ENCODE measurements around the gene PARP11.

PARP11 gene

GRCh38 chr12:3837049-3837448, 36.1 kb downstream of the PARP11 start:
- CTCF ChIA-PET, result no interaction called here
- POLR2A ChIA-PET, result interaction anchor here (1.2 kb wide), 1 partner anchor 436 kb away, joined by 4 read pairs; the partner anchor contains the start of gene CCND2
- TF ChIP-seq SUZ12 (IDR thresholded peaks at IDR 0.05) (no peak), FOXK2 (IDR thresholded peaks at IDR 0.05) (no peak), ELF4 (IDR thresholded peaks at IDR 0.05) (no peak), ARNT (IDR thresholded peaks at IDR 0.05) (no peak), FOXA1 (IDR thresholded peaks at IDR 0.05) (no peak), LEF1 (IDR thresholded peaks at IDR 0.05; ENCODE audit: borderline replicate concordance) (no peak), PKNOX1 (IDR thresholded peaks at IDR 0.05) (no peak), FOXM1 (IDR thresholded peaks at IDR 0.05; ENCODE audit: borderline replicate concordance) (no peak), BHLHE40 (IDR thresholded peaks at IDR 0.05; ENCODE audit: borderline replicate concordance) (no peak)
- DNase-seq (ENCODE audit: extremely low spot score), result no peak

- no peak for DNase-seq (ENCODE audit: extremely low spot score)
- ChIA-PET CTCF (no interaction called here), POLR2A (interaction anchor here (1.2 kb wide), 1 partner anchor 436 kb away, joined by 4 read pairs; the partner anchor contains the start of gene CCND2)
- no peak for TF ChIP-seq PKNOX1 (IDR thresholded peaks at IDR 0.05)
- no peak for TF ChIP-seq FOXK2 (IDR thresholded peaks at IDR 0.05)
- no peak for TF ChIP-seq ZNF384 (IDR thresholded peaks at IDR 0.05)
- TF ChIP-seq CTBP1 (IDR thresholded peaks at IDR 0.05; ENCODE audit: borderline replicate concordance), result no peak
- no peak for TF ChIP-seq SP1 (IDR thresholded peaks at IDR 0.05)
- TF ChIP-seq TARDBP (IDR thresholded peaks at IDR 0.05), result no peak
- no peak for TF ChIP-seq HDGF (IDR thresholded peaks at IDR 0.05; ENCODE audit: borderline replicate concordance)
- TF ChIP-seq LEF1 (IDR thresholded peaks at IDR 0.05; ENCODE audit: borderline replicate concordance), result no peak
Measured at GRCh38 chr12:3836641-3837040, 36.6 kb downstream of the PARP11 start.

DNA sequence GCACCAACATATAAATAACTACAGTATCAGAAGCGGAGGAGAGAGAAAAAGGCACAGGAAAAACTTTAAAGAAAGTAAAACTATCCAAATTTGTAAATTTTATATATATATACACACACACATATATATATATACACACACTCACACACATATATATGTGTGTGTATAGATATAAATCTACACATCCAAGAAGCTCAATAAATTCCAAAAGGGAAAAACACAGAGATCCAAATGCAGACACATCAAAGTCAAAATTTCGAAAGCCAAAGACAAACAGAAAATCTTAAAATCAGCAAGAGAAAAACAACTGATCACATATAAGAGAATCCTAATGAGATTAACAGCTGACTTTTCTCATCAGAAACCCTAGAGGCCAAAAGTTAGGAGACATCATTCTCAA, 37.3 kb downstream of the PARP11 start:
- POLR2A ChIA-PET, result no interaction called here
- CTCF ChIA-PET, result no interaction called here

GRCh38 chr12:3834774-3835173, 38.4 kb downstream of the PARP11 start:
- ChIA-PET POLR2A (no interaction called here), CTCF (interaction anchor here (0.6 to 0.9 kb wide), 2 partner anchors 57 to 501 kb away, joined by 3 to 7 read pairs; no protein-coding TSS in a partner anchor)
- DNase-seq (ENCODE audit: extremely low spot score), result no peak
- TF ChIP-seq CTBP1 (IDR thresholded peaks at IDR 0.05; ENCODE audit: borderline replicate concordance) (no peak), L3MBTL2 (conservative IDR thresholded peaks at IDR 0.05) (no peak), TARDBP (IDR thresholded peaks at IDR 0.05) (no peak)

More for the DNA sequence above, 37.3 kb downstream of the PARP11 start:
- TF ChIP-seq FOXK2 (IDR thresholded peaks at IDR 0.05) (no peak), LEF1 (IDR thresholded peaks at IDR 0.05; ENCODE audit: borderline replicate concordance) (no peak), FOXM1 (IDR thresholded peaks at IDR 0.05; ENCODE audit: borderline replicate concordance) (no peak), CTBP1 (IDR thresholded peaks at IDR 0.05; ENCODE audit: borderline replicate concordance) (no peak), SP1 (IDR thresholded peaks at IDR 0.05) (no peak), SUZ12 (IDR thresholded peaks at IDR 0.05) (no peak), NFRKB (IDR thresholded peaks at IDR 0.05) (no peak), L3MBTL2 (conservative IDR thresholded peaks at IDR 0.05) (no peak), ELF4 (IDR thresholded peaks at IDR 0.05) (no peak), FOXA1 (IDR thresholded peaks at IDR 0.05) (no peak), TARDBP (IDR thresholded peaks at IDR 0.05) (no peak), ARNT (IDR thresholded peaks at IDR 0.05) (no peak)
- no peak for DNase-seq (ENCODE audit: extremely low spot score)

GRCh38 chr12:3833670-3834310, 39.4 kb downstream of the PARP11 start:
- DNase-seq (ENCODE audit: extremely low spot score), result no peak
- ChIA-PET CTCF (no interaction called here), POLR2A (interaction anchor here (0.8 to 1.2 kb wide), 2 partner anchors 11 to 815 kb away, joined by 3 read pairs; partner anchors contain the start of genes AKAP3 and NDUFA9)
- TF ChIP-seq FOXK2 (IDR thresholded peaks at IDR 0.05), result no peak
- no peak for TF ChIP-seq SP1 (IDR thresholded peaks at IDR 0.05)
- TF ChIP-seq L3MBTL2 (conservative IDR thresholded peaks at IDR 0.05), result no peak
- TF ChIP-seq ARNT (IDR thresholded peaks at IDR 0.05), result no peak
- no peak for TF ChIP-seq FOXM1 (IDR thresholded peaks at IDR 0.05; ENCODE audit: borderline replicate concordance)
- TF ChIP-seq ELF4 (IDR thresholded peaks at IDR 0.05), result no peak
- TF ChIP-seq TARDBP (IDR thresholded peaks at IDR 0.05), result no peak
- TF ChIP-seq FOXA1 (IDR thresholded peaks at IDR 0.05), result no peak
- TF ChIP-seq PKNOX1 (IDR thresholded peaks at IDR 0.05), result no peak
- TF ChIP-seq SUZ12 (IDR thresholded peaks at IDR 0.05), result no peak
- TF ChIP-seq LEF1 (IDR thresholded peaks at IDR 0.05; ENCODE audit: borderline replicate concordance), result no peak

GRCh38 chr12:3832738-3833137, 40.5 kb downstream of the PARP11 start:
- TF ChIP-seq NFRKB (IDR thresholded peaks at IDR 0.05), result no peak
- TF ChIP-seq ZNF384 (IDR thresholded peaks at IDR 0.05), result no peak
- TF ChIP-seq HDGF (IDR thresholded peaks at IDR 0.05; ENCODE audit: borderline replicate concordance), result no peak
- TF ChIP-seq ELF4 (IDR thresholded peaks at IDR 0.05), result no peak
- no peak for TF ChIP-seq BHLHE40 (IDR thresholded peaks at IDR 0.05; ENCODE audit: borderline replicate concordance)
- TF ChIP-seq FOXK2 (IDR thresholded peaks at IDR 0.05), result no peak
- TF ChIP-seq FOXM1 (IDR thresholded peaks at IDR 0.05; ENCODE audit: borderline replicate concordance), result no peak
- TF ChIP-seq SUZ12 (IDR thresholded peaks at IDR 0.05), result no peak
- DNase-seq (ENCODE audit: extremely low spot score), result no peak
- ChIA-PET CTCF (no interaction called here), POLR2A (interaction anchor here (1.2 kb wide), 1 partner anchor 816 kb away, joined by 3 read pairs; the partner anchor contains the start of genes AKAP3 and NDUFA9)
